ENCODE data around the gene IMMP2L.
"Not testable (repeated sequence)": the region's sequence is repeated elsewhere in the genome, so short reads cannot be mapped to it uniquely, and the experiment has no call there.

IMMP2L gene

DNA sequence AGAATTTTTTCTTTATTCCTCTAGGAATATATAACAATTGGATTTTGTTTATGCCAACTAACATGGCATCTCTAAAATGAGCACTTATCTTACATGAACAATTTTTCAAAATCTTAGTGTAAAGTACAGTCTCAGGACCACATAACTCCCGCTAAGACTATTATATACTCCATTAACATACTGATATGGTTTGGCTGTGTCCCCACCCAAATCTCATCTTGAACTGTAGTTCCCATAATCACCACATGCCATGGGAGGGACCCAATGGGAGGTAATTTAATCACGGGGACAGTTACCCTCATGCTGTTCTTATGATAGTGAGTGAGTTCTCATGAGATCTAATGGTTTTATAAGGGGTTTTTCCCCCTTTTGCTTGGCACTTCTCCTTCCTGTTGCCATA, 291.5 kb downstream of the IMMP2L start:
- not testable (repeated sequence) for DNase-seq (ENCODE audit: low read depth in 2 of 3, low spot score in 2 of 3)

DNA sequence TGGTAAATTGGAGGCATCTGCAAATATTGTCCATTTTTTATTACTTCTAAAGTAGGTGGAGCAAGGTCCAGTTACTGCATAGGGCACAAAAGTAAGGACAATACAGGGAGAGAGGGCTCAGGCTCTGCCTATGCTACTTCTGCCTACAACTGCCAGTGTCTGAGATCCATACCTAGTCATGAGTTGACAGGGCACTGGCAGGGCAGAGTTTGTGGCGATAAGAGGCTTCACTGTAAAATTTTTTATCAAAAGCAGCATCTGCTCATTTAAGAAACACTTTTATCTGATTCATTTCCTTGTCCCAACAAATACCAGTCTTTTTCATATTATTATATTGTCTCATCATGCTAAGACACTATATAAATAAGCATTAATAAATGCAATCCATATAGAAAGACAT, 293.4 kb downstream of the IMMP2L start:
- DNase-seq (ENCODE audit: low read depth in 2 of 3, low spot score in 2 of 3): no peak

DNA sequence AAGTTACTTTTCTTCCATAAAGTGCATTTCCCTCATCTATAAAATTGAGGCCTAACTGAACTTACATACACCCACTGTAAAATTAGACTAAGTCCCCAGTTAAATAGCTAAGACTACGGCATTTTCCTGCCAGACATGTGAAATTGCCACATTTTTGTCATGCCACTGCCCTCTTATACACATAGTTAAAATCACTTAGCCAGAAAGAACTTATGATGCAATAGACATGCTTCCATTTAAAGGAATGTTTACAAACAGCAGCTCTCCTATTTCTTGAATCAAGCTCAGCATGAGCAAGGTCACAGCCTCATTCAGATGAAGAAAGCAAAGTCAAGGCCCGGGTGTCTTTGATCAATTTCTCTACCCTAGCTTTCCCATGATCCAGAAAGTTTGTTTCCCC, 295.7 kb downstream of the IMMP2L start:
- no peak for DNase-seq (ENCODE audit: low read depth in 2 of 3, low spot score in 2 of 3)

DNA sequence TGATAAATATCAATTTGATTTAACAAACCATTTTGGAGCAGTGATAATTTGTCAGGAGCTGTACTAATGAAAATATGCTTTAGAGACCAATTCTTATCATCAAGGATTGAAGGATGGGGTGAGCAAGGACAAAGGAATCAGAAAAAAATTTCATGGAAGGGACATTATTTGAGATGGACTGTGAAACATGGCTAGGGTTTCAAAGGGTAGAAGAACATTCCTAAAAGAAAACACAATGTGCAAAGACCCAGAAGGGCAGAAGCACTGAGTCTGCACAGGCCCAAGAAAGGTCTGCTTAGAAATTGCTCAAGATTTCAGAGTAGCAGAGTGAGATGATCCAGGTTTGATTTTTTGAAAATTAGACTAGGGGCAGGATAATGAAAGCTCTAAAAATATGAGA, 296.9 kb downstream of the IMMP2L start:
- DNase-seq (ENCODE audit: low read depth in 2 of 3, low spot score in 2 of 3): no peak

DNA sequence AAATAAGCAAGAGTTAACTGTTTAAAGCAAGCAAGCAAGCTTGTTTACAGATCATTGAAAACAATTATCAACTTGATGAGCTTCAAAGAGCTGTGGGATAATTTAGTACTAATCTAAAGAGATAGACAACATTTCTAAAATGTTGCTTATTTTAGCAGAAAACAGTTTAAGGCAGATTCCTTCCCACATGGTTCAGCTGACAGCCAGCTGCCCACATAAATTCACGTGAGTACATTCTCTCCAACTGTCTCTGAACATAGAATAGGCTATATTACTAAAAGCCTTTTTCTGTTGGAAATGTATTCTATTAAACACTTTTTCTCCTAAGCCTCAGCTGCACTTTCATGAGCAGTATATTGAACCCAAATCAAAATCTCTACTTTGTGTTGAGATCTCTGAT, 297.3 kb downstream of the IMMP2L start:
- DNase-seq (ENCODE audit: low read depth in 2 of 3, low spot score in 2 of 3): no peak

DNA sequence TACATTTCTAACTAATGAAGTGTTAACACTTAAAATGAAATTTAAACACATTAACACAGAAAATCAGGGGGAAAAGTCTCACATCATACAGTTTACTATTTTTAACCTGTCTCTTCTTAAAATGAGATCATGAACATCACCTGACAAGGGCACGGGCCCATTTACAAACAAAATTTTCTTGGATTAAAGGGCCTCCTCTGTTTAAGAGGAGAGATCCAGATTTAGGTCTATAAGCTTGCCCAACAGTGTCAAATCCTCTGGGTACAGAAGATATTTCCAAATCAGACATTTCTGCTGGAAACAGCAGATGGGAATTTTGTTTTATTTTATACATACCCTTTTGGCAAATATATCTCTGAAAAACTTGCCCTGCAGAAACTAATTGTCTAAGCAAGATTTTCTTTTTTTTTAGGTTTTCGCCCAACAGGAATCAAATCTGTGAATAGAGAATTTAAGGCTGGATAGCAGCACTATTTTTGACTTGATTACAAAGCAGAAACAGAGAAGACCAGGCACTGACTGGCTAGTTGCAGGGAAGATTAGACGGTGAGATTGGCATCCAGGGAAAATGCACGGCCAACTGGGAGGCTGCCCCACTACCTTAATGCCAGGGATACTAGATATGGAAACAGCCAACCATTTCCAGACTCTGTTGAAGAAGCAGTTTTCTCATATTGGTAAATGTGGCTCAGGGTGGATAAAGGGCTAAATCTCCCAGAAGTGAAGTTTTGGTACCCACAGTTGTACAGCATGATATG, 298.0 kb downstream of the IMMP2L start:
- DNase-seq (ENCODE audit: low read depth in 2 of 3, low spot score in 2 of 3): no peak

DNA sequence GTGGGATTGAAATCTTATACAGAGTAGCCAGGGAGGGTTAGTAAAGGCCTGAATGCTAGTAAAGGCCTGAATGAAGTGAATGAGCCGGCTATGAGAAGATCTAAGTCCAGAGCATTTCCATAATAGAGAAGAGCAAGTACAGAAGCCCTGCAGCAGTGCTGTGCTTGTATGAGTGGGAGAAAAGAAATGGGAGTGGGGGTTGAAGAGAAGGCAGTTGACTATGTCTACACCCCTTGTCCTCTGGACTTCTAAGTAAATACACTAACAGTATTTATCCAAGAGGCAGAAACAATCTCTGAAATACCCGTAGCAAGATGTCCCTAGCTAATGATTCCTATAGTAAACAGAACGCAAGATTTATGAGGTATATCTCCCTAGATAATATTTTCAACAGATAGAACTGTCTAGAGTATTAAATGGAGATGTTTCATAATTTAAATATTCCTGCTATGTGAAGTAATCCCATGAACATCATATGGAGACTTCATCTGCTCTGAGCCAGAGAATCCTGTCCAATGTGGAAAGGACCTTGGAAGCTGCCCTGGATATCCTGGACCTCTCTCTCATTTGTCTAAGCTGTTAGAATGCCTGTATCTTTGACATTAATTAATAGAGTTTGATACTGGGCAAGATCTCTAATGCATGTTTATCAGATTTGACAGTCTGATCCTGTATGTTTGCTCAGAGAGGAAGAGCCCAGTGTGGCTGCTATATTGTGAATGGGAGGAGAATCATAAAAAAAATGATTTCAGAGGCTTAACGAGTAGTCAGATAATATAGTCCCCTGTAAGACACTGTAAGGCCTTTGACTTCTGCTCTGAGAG, 299.8 kb downstream of the IMMP2L start:
- DNase-seq (ENCODE audit: low read depth in 2 of 3, low spot score in 2 of 3): no peak

DNA sequence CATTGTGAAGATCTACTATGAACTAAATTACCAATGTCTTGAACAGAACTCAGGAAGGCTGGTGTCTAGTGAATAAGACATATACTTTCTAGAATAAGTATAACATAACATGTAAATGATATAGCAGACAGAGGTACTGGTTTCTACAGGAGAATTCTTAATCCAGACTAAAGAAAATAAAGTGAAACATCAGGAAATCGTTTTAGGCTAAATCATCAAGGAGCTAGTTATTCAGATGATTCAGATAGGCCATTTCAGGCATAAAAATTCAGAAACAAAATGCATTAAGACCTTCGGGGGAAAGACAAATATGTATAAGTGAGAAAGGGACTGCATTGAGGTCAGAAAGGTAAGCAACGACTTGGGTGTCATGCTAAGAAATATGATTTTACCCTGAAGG, 300.8 kb downstream of the IMMP2L start:
- no peak for DNase-seq (ENCODE audit: low read depth in 2 of 3, low spot score in 2 of 3)

DNA sequence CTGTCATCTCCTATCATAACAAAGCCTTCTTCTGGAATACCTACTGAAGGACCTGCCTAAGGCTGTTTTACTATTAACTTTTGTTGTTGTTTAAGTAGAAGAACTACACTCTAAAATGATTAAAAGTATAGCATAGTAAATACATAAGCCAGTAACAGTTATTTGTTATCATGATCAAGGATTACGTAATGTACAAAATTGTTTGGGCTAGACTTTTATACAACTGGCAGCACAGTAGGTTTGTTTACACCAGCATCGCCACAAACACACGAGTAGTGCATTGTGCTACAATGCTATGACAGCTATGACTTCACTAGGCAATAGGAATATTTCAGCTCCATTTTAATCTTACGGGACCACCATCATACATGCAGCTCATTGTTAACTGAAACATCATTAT, 302.3 kb downstream of the IMMP2L start:
- DNase-seq (ENCODE audit: low read depth in 2 of 3, low spot score in 2 of 3): no peak

DNA sequence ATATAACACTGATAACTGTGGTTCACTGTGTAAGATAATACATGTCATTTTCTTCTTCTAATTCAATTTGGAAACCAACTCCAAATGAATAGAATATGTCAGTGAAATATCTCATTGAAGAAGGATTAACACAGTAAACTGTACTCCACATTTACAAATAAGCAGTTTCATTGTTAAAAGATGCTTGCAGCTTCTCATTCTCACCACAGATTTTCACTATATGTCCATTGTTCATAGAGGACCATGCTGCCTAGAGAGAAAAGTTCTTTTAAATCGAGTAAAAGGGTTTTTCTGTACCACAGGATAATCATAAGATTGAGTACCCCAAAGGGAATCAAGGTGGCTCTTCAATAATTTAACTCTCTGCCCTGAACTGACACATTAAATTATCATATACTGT, 305.9 kb downstream of the IMMP2L start:
- DNase-seq (ENCODE audit: low read depth in 2 of 3, low spot score in 2 of 3): no peak

DNA sequence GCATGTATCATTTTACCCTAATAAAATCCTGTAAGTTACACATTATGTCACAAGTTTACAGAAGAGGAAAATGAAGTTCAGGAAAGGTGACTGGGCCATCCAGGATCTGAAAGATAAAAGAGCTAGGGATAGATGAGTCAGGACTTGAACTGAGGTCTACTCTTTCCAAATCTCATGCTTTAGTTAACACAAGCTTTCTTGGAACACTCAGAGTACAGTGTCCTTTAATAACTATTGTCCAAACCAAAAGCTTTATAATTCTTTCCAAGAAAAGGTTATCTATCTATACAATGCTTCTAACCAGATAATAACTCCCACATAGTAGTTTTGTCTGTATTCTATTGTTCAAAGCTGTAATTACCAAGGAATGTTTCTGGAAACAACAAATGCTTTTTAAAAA, 306.7 kb downstream of the IMMP2L start:
- DNase-seq (ENCODE audit: low read depth in 2 of 3, low spot score in 2 of 3): no peak

DNA sequence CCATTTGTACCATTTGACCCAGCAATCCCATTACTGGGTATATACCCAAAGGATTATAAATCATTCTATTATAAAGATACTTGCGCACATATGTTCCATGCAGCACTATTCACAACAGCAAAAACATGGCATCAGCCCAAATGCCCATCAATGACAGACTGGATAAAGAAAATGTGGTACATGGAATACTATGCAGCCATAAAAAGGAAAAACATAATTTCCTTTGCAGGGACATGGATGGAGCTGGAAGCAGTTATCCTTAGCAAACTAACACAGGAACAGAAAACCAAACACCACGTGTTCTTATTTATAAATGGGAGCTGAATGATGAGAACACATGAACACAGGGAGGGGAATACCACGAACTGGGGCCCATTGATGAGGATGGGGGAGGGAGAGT, 310.9 kb downstream of the IMMP2L start:
- not testable (repeated sequence) for DNase-seq (ENCODE audit: low read depth in 2 of 3, low spot score in 2 of 3)

DNA sequence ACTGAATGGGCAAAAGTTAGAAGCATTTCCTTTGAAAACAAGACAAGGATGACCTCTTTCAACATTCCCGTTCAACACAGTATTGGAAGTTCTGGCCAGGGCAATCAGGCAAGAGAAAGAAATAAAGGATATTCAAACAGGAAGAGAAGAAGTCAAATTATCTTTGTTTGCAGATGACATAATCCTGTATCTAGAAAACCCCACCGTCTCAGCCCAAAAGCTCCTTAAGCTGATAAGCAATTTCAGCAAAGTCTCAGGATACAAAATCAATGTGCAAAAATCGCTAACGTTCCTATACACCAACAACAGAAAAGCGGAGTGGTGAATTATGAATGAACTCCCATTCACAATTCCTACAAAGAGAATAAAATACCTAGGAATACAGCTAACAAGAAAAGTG, 312.5 kb downstream of the IMMP2L start:
- DNase-seq (ENCODE audit: low read depth in 2 of 3, low spot score in 2 of 3): not testable (repeated sequence)

DNA sequence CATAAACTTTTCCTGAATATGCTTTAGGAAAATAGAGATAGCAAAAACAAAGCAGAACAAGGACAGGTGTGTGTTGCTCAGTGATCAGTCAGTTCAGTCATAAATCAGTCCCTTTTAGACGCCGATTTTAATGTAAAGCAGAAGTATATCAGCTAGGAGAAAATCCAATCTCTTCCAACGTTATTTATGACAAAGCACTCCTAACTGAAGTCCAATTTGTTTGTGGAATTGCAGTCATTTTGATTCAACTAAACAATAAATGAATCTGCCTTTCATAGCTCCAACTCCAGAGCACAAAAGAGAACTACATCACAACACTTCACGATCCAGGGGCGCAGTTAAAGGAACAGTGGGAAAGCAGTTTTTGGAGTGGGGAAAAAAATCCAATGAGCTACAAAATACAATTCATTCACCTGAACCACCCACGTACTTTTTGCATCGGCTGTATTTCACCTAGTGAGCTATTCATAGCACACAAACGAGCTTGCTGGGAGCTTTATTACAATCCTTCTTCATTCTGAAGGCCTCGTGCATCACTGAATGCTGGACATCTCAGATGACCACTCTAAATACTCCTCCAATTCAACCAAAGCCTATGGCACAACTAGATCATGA, 320.0 kb downstream of the IMMP2L start:
- no peak for DNase-seq (ENCODE audit: low read depth in 2 of 3, low spot score in 2 of 3)

DNA sequence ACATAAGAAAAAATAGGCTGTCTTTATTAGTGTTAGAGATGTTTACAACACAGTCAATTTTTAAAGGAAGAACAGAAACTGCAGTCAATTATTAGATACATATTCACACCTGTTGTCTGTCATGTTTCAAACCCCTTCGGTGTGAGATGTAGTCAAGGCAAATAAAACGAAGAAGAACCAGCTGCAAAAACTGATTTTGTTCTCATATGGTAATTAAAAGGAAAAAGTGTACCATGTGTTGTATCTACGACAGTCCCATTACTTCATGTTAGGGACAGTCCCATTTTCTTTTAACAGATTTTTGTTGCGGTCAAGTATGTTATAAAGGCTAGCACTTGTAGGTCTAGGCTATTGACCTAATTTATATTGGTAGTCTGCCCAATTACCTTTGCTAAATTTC, 321.9 kb downstream of the IMMP2L start:
- no peak for DNase-seq (ENCODE audit: low read depth in 2 of 3, low spot score in 2 of 3)

DNA sequence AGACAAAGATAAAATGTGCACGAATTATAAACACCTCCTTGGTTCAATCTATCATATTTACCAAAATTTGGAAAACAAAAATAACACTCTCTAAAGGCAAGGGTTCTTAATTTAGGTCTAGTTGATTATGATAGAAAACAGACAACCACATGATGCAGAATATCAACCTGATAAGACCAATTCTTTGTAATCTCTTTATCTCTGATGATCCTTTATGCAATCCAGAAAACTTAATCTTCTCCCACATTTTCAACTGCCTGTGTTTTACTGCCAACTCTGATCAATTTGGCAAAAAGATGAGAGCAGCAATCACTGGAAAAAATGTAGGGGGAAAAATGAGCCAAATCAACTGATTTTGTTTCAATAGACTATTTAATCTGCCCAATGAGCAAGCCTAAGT, 322.9 kb downstream of the IMMP2L start:
- DNase-seq (ENCODE audit: low read depth in 2 of 3, low spot score in 2 of 3): no peak

DNA sequence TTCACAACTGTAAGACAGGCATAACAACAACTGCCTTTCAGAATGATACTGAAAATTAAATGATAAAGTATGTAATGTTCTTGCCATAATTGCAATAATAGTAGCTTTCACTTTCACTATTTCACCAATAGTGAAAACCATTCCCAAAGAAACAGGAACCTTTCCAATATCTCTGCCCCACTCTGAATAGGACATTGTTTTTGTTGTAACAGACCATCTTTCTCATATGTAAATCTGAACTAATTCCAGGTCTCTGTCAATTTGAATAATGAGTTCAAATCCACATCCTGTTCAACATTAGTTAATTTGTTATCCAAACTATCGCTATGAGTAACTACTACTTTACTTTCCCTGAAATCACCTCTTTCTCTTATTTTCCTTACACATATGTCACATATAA, 323.4 kb downstream of the IMMP2L start:
- no peak for DNase-seq (ENCODE audit: low read depth in 2 of 3, low spot score in 2 of 3)

DNA sequence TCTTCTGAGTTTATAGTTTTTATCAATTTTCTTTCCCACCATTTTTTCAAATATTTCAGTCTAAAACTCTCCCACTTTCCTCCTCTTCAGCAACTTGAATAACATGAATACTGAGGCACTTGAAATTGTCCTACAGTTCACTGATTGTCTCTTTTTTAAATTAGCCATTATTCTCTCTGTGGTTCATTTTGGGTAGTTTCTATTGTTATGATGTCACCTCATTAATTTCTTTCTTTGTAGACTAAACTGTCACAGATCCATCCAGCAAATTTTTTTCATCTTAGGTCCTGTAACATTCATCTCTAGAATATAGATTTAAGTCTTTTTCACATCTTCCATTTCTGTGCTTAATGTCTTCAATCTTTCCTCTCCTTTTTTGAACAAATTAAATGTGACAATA, 326.6 kb downstream of the IMMP2L start:
- no peak for DNase-seq (ENCODE audit: low read depth in 2 of 3, low spot score in 2 of 3)

DNA sequence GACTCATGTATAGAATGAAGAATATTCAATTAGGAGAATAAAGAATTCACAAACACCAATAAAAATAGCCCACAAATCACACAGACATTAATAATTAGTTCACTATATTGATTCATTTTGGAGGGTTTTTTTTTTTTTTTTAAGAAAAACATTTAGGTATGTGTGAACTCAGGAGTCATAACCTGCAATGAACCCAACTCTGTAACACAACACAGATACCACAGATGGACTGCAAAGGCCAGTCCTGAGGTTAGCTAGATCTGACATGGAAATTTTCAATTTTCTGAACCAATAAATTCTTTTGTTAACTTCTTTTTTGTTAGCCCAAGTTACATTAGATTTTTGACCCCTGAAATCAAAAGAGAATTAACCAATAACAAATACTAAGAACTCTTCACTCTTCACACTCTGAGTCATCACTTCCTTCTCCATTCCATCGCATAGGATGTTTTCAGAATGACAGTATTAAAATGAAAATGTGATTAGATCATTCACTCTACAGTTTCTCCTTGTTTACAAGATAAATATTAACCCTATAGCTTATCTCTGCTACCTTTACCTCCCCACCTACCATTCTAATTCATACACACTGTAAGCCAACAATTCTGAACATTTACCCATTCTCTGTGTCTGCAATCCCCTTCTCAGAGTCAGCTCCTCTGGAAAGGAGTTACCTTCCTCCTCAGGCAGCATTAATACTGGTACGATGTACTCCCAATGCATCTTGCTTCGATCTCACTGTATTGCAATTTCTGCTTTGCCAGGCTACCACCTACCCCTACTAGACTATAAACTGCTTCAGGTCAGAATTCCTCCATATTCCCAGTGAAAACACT, 329.8 kb downstream of the IMMP2L start:
- DNase-seq (ENCODE audit: low read depth in 2 of 3, low spot score in 2 of 3): no peak

DNA sequence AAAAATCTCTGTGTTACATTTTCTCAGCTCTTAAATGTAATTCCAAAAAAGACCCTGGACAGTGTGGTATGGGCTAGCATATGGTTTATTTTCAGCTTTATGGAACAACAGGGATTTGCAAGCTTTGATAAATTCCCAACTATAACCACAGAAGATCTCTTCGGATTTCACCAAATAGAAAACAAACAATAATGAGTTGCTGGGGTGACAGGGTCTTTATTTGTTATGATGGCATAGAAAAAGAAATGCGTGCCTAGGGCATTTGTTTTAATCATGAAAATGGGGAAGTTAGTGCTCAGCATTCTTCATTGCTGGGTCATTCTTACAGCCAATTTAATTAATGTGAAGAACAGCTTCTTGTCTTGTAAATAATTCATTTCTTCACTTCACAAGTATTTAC, 332.4 kb downstream of the IMMP2L start:
- no peak for DNase-seq (ENCODE audit: low read depth in 2 of 3, low spot score in 2 of 3)

DNA sequence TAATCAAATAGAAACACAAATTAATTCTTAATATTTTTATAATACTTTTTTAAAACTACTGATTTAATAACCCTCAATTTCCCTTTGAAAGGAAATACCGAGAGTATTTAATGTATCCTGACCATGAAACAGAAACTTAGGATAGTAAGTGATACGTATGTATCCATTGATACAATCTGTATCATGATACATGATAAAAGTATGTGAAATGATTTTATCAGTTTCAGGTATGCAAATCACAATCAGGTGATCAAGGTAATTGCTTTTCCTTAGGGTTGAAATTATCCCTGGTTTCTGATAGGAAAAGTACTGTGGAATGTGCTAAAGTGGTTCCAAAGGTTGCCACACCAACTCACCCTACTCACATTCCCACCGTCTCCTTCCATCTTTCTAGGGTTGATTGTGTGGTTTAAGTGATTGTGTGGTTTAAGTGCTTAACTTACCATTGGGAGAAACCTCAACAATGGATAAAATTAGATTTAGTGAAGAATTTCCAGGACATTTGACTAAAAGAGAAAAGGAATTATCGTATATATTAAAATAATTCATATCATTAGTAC, 333.0 kb downstream of the IMMP2L start:
- no peak for DNase-seq (ENCODE audit: low read depth in 2 of 3, low spot score in 2 of 3)

All from activated CD8-positive, alpha-beta memory T cell treated with anti-CD3 and anti-CD28 coated beads for 48 hours (primary cell).